A204.1 (cell line): Measurements from ENCODE around the gene MAN1B1.
"Not testable (repeated sequence)": the region's sequence is repeated elsewhere in the genome, so short reads cannot be mapped to it uniquely, and the experiment has no call there.

Source experiments
- FAIRE-seq: peaks from 2 replicates; lab custom pipeline; 2012; peaks lifted over from hg19 to GRCh38; lab: Jason Lieb, UNC

Gene MAN1B1

GRCh38 chr9:137128862-137129455, 42.2 kb downstream of the MAN1B1 start:
- no peak for FAIRE-seq

GRCh38 chr9:137129456-137130175, 42.8 kb downstream of the MAN1B1 start:
- FAIRE-seq, result no peak

- FAIRE-seq, result no peak
Observed at GRCh38 chr9:137130176-137130755, 43.5 kb downstream of the MAN1B1 start.

- FAIRE-seq, result no peak
Observed at GRCh38 chr9:137134191-137134590, 47.4 kb downstream of the MAN1B1 start.

GRCh38 chr9:137135154-137135553, 48.4 kb downstream of the MAN1B1 start:
- FAIRE-seq, result not testable (repeated sequence)

GRCh38 chr9:137136261-137136880, 49.6 kb downstream of the MAN1B1 start:
- no peak for FAIRE-seq

- no peak for FAIRE-seq
Observed at GRCh38 chr9:137136881-137137607, 50.3 kb downstream of the MAN1B1 start.

GRCh38 chr9:137138058-137138721, 51.4 kb downstream of the MAN1B1 start:
- no peak for FAIRE-seq

GRCh38 chr9:137138722-137139467, 52.1 kb downstream of the MAN1B1 start, which contains the start of gene GRIN1:
GRIN1 (plus strand) TSS chr9:137139154; CDS start chr9:137139487, 333 bp downstream.
- no peak for FAIRE-seq

- FAIRE-seq, result no peak
Observed at GRCh38 chr9:137139468-137140150, 52.8 kb downstream of the MAN1B1 start.

GRCh38 chr9:137140151-137141012, 53.6 kb downstream of the MAN1B1 start:
- FAIRE-seq, result no peak

GRCh38 chr9:137141050-137141810, 54.4 kb downstream of the MAN1B1 start:
- FAIRE-seq, result no peak

- FAIRE-seq, result no peak
Observed at GRCh38 chr9:137141976-137142936, 55.5 kb downstream of the MAN1B1 start.

- no peak for FAIRE-seq
Observed at GRCh38 chr9:137143459-137143858, 56.7 kb downstream of the MAN1B1 start.

GRCh38 chr9:137145731-137146526, 59.1 kb downstream of the MAN1B1 start:
- FAIRE-seq, result no peak

GRCh38 chr9:137146527-137146918, 59.7 kb downstream of the MAN1B1 start:
- no peak for FAIRE-seq
